ENCODE results near the gene WDR47. TPM values are rescaled to one million over a fixed set of nuclear protein-coding genes. Genes with fewer than 3 reads are reported as not detected.
A peak's percentile ranks its signal among the peaks of the same experiment; 100 is the strongest.

The WDR47 gene
- total RNA-seq = 15.1 TPM
- long read RNA-seq, full-length matches to known transcripts = 26 of 31 reads
- long read RNA-seq, partial matches to known transcripts = 1 of 31 reads
- long read RNA-seq, other reads (novel, unspliced or antisense) = 4 of 31 reads

GRCh38 chr1:109041621-109042468 is at the start of gene WDR47:
Gene WDR47, minus strand, starts transcription at chr1:109042102. Its CDS starts 18,590 bp downstream, at chr1:109023512.
- intact Hi-C loops (cut with DNase I) = no loop called here
- DNase-seq (peak; percentile 97), ATAC-seq (ENCODE audit: poor library complexity) (peak; percentile 98)

GRCh38 chr1:109091078-109091838 is 49.4 kb upstream of the WDR47 start:
- DNase-seq (no peak), ATAC-seq (ENCODE audit: poor library complexity) (peak; percentile 58)
- intact Hi-C loops (cut with DNase I) = no loop called here

GRCh38 chr1:109090196-109091077 is 48.5 kb upstream of the WDR47 start, which contains the start of gene TMEM167B:
Gene TMEM167B, plus strand, starts transcription at chr1:109090764. Its CDS starts 109 bp downstream, at chr1:109090873.
- DNase-seq (peak; percentile 95), ATAC-seq (ENCODE audit: poor library complexity) (peak; percentile 97)
- intact Hi-C loops (cut with DNase I) = no loop called here

GRCh38 chr1:109089242-109090015 is 47.5 kb upstream of the WDR47 start:
- ATAC-seq (ENCODE audit: poor library complexity) (peak; percentile 39), DNase-seq (peak; percentile 68)
- intact Hi-C loops (cut with DNase I) = no loop called here

- DNase-seq (no peak), ATAC-seq (ENCODE audit: poor library complexity) (no peak)
- intact Hi-C loops (cut with DNase I) = no loop called here
Observed at GRCh38 chr1:109084563-109085517, 42.9 kb upstream of the WDR47 start.

- ATAC-seq (ENCODE audit: poor library complexity) (no peak), DNase-seq (no peak)
- intact Hi-C loops (cut with DNase I) = no loop called here
Observed at GRCh38 chr1:109083923-109084322, 42.0 kb upstream of the WDR47 start.

GRCh38 chr1:109083501-109083900 is 41.6 kb upstream of the WDR47 start:
- ATAC-seq (ENCODE audit: poor library complexity) (no peak), DNase-seq (no peak)
- intact Hi-C loops (cut with DNase I) = no loop called here

- DNase-seq (no peak), ATAC-seq (ENCODE audit: poor library complexity) (no peak)
- intact Hi-C loops (cut with DNase I) = no loop called here
Observed at GRCh38 chr1:109080441-109081082, 38.7 kb upstream of the WDR47 start.

GRCh38 chr1:109079240-109079622 is 37.3 kb upstream of the WDR47 start:
- no peak for ATAC-seq (ENCODE audit: poor library complexity)
- intact Hi-C loops (cut with DNase I) = no loop called here
- DNase-seq = no peak

GRCh38 chr1:109078317-109078716 is 36.4 kb upstream of the WDR47 start:
- ATAC-seq (ENCODE audit: poor library complexity) (no peak), DNase-seq (no peak)
- intact Hi-C loops (cut with DNase I) = no loop called here

GRCh38 chr1:109075531-109076490 is 33.9 kb upstream of the WDR47 start, which contains the start of gene TAF13:
Gene TAF13, minus strand, starts transcription at chr1:109076003. Its CDS starts 56 bp downstream, at chr1:109075947.
- intact Hi-C loops (cut with DNase I) = no loop called here
- ATAC-seq (ENCODE audit: poor library complexity) (peak; percentile 100), DNase-seq (peak; percentile 97)

- intact Hi-C loops (cut with DNase I) = no loop called here
- DNase-seq (no peak), ATAC-seq (ENCODE audit: poor library complexity) (no peak)
Observed at GRCh38 chr1:109069294-109069693, 27.4 kb upstream of the WDR47 start.

- intact Hi-C loops (cut with DNase I) = no loop called here
- ATAC-seq (ENCODE audit: poor library complexity) = no peak
- no peak for DNase-seq
Observed at GRCh38 chr1:109067883-109068282, 26.0 kb upstream of the WDR47 start.

GRCh38 chr1:109065137-109065536 is 23.2 kb upstream of the WDR47 start:
- DNase-seq = no peak
- no peak for ATAC-seq (ENCODE audit: poor library complexity)
- intact Hi-C loops (cut with DNase I) = no loop called here

- DNase-seq = no peak
- ATAC-seq (ENCODE audit: poor library complexity) = peak; percentile 46
- intact Hi-C loops (cut with DNase I) = no loop called here
Observed at GRCh38 chr1:109061183-109061582, 19.3 kb upstream of the WDR47 start.

Data from Right ventricle myocardium superior (tissue), 1 donor.